Endothelial cell of umbilical vein (primary cell): ENCODE results near the gene CALY. TPM values are rescaled to one million over a fixed set of nuclear protein-coding genes. Genes with fewer than 3 reads are reported as not detected.

Experiments used
- BruUV-seq: library from RNA; stranded (reverse); fragments of 400-500 nt; replicated peaks from 2 replicates; lab custom pipeline; 2021; lab: Mats Ljungman, UMichigan
- CTCF ChIA-PET: fragments of 300-600, 350-600 bp; sonication (Branson Sonifier 250); formaldehyde crosslinking; loops from one replicate; lab custom pipeline; 2021; ENCODE audit warnings: antibody characterized with exemption, inconsistent platforms; lab: Charles Lee
- POLR2A ChIA-PET: fragments of 300-600, 350-600 bp; sonication (Branson Sonifier 250); formaldehyde crosslinking; loops from one replicate; lab custom pipeline; 2021; ENCODE audit warnings: antibody characterized with exemption, inconsistent platforms; lab: Charles Lee
- DNase-seq: peaks from one replicate; pipeline ENCODE4 v3.0.0-alpha.2; 2011; ENCODE audit warnings: low read depth, low spot score
- FAIRE-seq: peaks from 2 replicates; lab custom pipeline; 2011; peaks lifted over from hg19 to GRCh38; lab: Jason Lieb, UNC
- H2AFZ ChIP-seq: 2 replicates; pipeline ENCODE4 v1.6.0; 2012; ENCODE audit warnings: low read depth, low read length, control low read depth, inconsistent platforms
- H3K27ac ChIP-seq: 2 replicates; pipeline ENCODE4 v1.5.1; 2011; ENCODE audit warnings: low read depth, mild to moderate bottlenecking, control low read depth, low read length, moderate library complexity; ENCODE audit not compliant: insufficient read depth
- H3K27me3 ChIP-seq, 2 experiments: 2 replicates each; pipeline versions ENCODE4 v1.6.0 to v1.6.1; 2011; ENCODE audit warnings: low read length in 2 of 2, mixed read lengths in 1 of 2; ENCODE audit not compliant: control insufficient read depth in 2 of 2, insufficient read depth in 2 of 2
- H3K36me3 ChIP-seq, 2 experiments: 2 replicates in 1 of 2; 3 replicates in 1 of 2; pipeline ENCODE4 v1.5.1; 2011; ENCODE audit warnings: low read length in 2 of 2, mild to moderate bottlenecking in 1 of 2, moderate library complexity in 1 of 2; ENCODE audit not compliant: control insufficient read depth in 2 of 2, insufficient read depth in 2 of 2; ENCODE audit errors: extremely low read depth in 1 of 2
- H3K4me1 ChIP-seq: 3 replicates; pipeline ENCODE4 v1.5.1; 2011; ENCODE audit warnings: mild to moderate bottlenecking, low read length; ENCODE audit not compliant: control insufficient read depth, insufficient read depth; ENCODE audit errors: extremely low read depth
- H3K4me2 ChIP-seq: 2 replicates; pipeline ENCODE4 v1.6.1; 2011; ENCODE audit warnings: low read length, control low read depth, mixed read lengths; ENCODE audit not compliant: insufficient read depth
- H3K4me3 ChIP-seq, 3 experiments: fragments of 200-600 bp in 1 of 3; sonication (generic), shearing (Covaris generic) in 1 of 3; replicated peaks in 1 of 3; 2 replicates each; pipeline ENCODE4 v1.5.1; 2011 to 2016; ENCODE audit warnings: control low read depth in 3 of 3, low read length in 3 of 3, mild to moderate bottlenecking in 2 of 3, inconsistent platforms in 1 of 3, low read depth in 1 of 3, moderate library complexity in 1 of 3; ENCODE audit not compliant: insufficient read depth in 1 of 3
- H3K79me2 ChIP-seq: 2 replicates; pipeline ENCODE4 v1.6.0; 2012; ENCODE audit warnings: low read length, inconsistent platforms; ENCODE audit not compliant: control insufficient read depth, insufficient read depth
- H3K9ac ChIP-seq: replicated peaks from 2 replicates; pipeline ENCODE3; 2011; ENCODE audit warnings: low read length, control low read depth; ENCODE audit not compliant: insufficient read depth; ENCODE audit errors: extremely low read depth
- H3K9me1 ChIP-seq: replicated peaks from 3 replicates; pipeline ENCODE4 v1.6.0; 2011; ENCODE audit warnings: mild to moderate bottlenecking, low read length; ENCODE audit not compliant: control insufficient read depth, insufficient read depth; ENCODE audit errors: extremely low read depth
- H3K9me3 ChIP-seq: replicated peaks from 2 replicates; pipeline ENCODE4 v1.5.1; 2012; ENCODE audit warnings: low read length, inconsistent platforms; ENCODE audit not compliant: control insufficient read depth, insufficient read depth
- H4K20me1 ChIP-seq: replicated peaks from 2 replicates; pipeline ENCODE3; 2011; ENCODE audit warnings: mild to moderate bottlenecking, low read length; ENCODE audit not compliant: control insufficient read depth, insufficient read depth; ENCODE audit errors: extremely low read depth
- FOS ChIP-seq: IDR thresholded peaks from 2 replicates; pipeline ENCODE4 v1.6.1; 2011; ENCODE audit warnings: mild to moderate bottlenecking, low read length, moderate library complexity, borderline replicate concordance; ENCODE audit not compliant: insufficient read depth
- GATA2 ChIP-seq: IDR thresholded peaks from 2 replicates; pipeline ENCODE4 v1.7.0; 2011; ENCODE audit warnings: low read depth, mild to moderate bottlenecking, moderate library complexity, mixed read lengths, low read length; ENCODE audit not compliant: insufficient read length, insufficient read depth
- MYC ChIP-seq: IDR thresholded peaks from one replicate; pipeline ENCODE4 v1.6.1; 2011; ENCODE audit warnings: mild to moderate bottlenecking, low read depth, low read length
- POLR2A ChIP-seq: IDR thresholded peaks from 2 replicates; pipeline ENCODE4 v1.6.1; 2012; ENCODE audit warnings: low read depth, mild to moderate bottlenecking, control low read depth, low read length
- POLR2AphosphoS5 ChIP-seq: IDR thresholded peaks from 2 replicates; pipeline ENCODE4 v1.6.1; 2012; ENCODE audit warnings: low read depth, mild to moderate bottlenecking, control low read depth, low read length, moderate library complexity; ENCODE audit not compliant: insufficient read depth
- dilution Hi-C: fragments of 300-500 bp; cut with MboI; formaldehyde crosslinking; loops from one replicate; pipeline ENCODE4 v1.15.0; 2019; ENCODE audit warnings: low sequenced_read_pairs; ENCODE audit not compliant: extremely low pct_ligation_motif_present
- intact Hi-C: fragments of 100-400 bp; cut with micrococcal nuclease; formaldehyde crosslinking; loops from one replicate; pipeline ENCODE4 v1.10.0; 2022
- polyA plus RNA-seq, 4 experiments: library from polyadenylated mRNA; depleted of rRNA in 3 of 4; stranded (reverse) in 3 of 4; unstranded in 1 of 4; fragments of >200 nt; gene quantifications; 2 replicates each; pipeline versions ENCODE4 v1.2.1 to v1.2.3, GENCODE V29; 2011 to 2012; ENCODE audit warnings: missing spikeins in 1 of 4
- total RNA-seq: library from RNA; stranded (reverse); gene quantifications from 2 replicates; pipeline ENCODE4 v1.2.3, GENCODE V29; 2021
- TF ChIP-seq, protein P1 (sequence below), 2 donors: IDR thresholded peaks; 1 replicate in 1 of 2; 2 replicates in 1 of 2; pipeline ENCODE4 v1.5.1; 2011; ENCODE audit warnings: low read length in 2 of 2, mild to moderate bottlenecking in 2 of 2, moderate library complexity in 2 of 2, control low read depth in 1 of 2, inconsistent platforms in 1 of 2, low read depth in 1 of 2; ENCODE audit not compliant: insufficient read depth in 1 of 2; ENCODE audit errors: extremely low read depth in 1 of 2

The CALY gene
- total and polyA plus RNA-seq, 2 donors (not counting 3 experiments of a cell fraction or from before 2014, with no cell fraction given) = not detected

GRCh38 chr10:133356549-133357284 lies 20.0 kb upstream of the CALY start:
- CTCF ChIA-PET = interaction anchor here (1.0 kb wide), 1 partner anchor 27 kb away, joined by 8 read pairs; no protein-coding TSS in a partner anchor
- POLR2A ChIA-PET = interaction anchor here (1.0 kb wide), 1 partner anchor 16 kb away, joined by 4 read pairs; the partner anchor contains the start of gene ECHS1
- no peak for FAIRE-seq
- intact Hi-C loops = loop anchor here (1.0 to 2.0 kb wide), 2 partner anchors 17 to 28 kb away; partner anchors contain the start of gene ECHS1
- BruUV-seq = no TSS peak
- H3K4me3 ChIP-seq = peak overlapping the region; percentile 24 to 63 (median 52)
- H3K4me1 ChIP-seq = peaks cover 3% of the 10 kb centered on the region
- peak overlapping the region; percentile 70 for H3K4me2 ChIP-seq
- peak overlapping the region; percentile 92 for H2AFZ ChIP-seq
- dilution Hi-C loops = no loop called here
- H4K20me1 ChIP-seq = no peaks in the 10 kb centered on the region
- H3K36me3 ChIP-seq = no peaks in the 10 kb centered on the region
- H3K79me2 ChIP-seq = no peaks in the 10 kb centered on the region
- no peak for DNase-seq
- H3K27ac ChIP-seq = no peak overlapping the region
- TF ChIP-seq POLR2AphosphoS5 = no peak
- no peak for TF ChIP-seq MYC
- no peak for TF ChIP-seq GATA2
- TF ChIP-seq, protein P1, sequence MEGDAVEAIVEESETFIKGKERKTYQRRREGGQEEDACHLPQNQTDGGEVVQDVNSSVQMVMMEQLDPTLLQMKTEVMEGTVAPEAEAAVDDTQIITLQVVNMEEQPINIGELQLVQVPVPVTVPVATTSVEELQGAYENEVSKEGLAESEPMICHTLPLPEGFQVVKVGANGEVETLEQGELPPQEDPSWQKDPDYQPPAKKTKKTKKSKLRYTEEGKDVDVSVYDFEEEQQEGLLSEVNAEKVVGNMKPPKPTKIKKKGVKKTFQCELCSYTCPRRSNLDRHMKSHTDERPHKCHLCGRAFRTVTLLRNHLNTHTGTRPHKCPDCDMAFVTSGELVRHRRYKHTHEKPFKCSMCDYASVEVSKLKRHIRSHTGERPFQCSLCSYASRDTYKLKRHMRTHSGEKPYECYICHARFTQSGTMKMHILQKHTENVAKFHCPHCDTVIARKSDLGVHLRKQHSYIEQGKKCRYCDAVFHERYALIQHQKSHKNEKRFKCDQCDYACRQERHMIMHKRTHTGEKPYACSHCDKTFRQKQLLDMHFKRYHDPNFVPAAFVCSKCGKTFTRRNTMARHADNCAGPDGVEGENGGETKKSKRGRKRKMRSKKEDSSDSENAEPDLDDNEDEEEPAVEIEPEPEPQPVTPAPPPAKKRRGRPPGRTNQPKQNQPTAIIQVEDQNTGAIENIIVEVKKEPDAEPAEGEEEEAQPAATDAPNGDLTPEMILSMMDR (IDR thresholded peaks at IDR 0.05; ENCODE audit: extremely low read depth in 1 of 2, insufficient read depth in 1 of 2, low read depth in 1 of 2, low read length in 2 of 2) = no peak
- no peak for TF ChIP-seq POLR2A
- no peak for TF ChIP-seq FOS
- H3K9me3 ChIP-seq = no peaks in the 10 kb centered on the region
- H3K9me1 ChIP-seq = no peaks in the 10 kb centered on the region
- H3K27me3 ChIP-seq = no peaks in the 10 kb centered on the region
- peak overlapping the region; percentile 48 for H3K9ac ChIP-seq
